B cell (primary cell): ENCODE measurements around the gene HAO1. TPM values are rescaled to one million over a fixed set of nuclear protein-coding genes. Genes with fewer than 3 reads are reported as not detected.

Source experiments
- ATAC-seq: fragments of 200-7000 bp; cut with Tn5 transposase; one replicate; pipeline ENCODE4 v1.10.0; 2021; ENCODE audit warnings: low read depth, mild to moderate bottlenecking, moderate number of reproducible peaks, moderate library complexity
- CTCF ChIA-PET: fragments of 350-600 bp; sonication (Branson Sonifier 250); formaldehyde crosslinking; loops from one replicate; lab custom pipeline; 2021; ENCODE audit warnings: antibody characterized with exemption, inconsistent platforms; lab: Charles Lee
- POLR2A ChIA-PET: fragments of 350-600 bp; sonication (Branson Sonifier 250); formaldehyde crosslinking; loops from one replicate; lab custom pipeline; 2021; ENCODE audit warnings: antibody characterized with exemption; lab: Charles Lee
- DNase-seq: peaks from one replicate; pipeline ENCODE4 v3.0.0; 2013
- H2AFZ ChIP-seq: 2 replicates; pipeline ENCODE4 v1.6.1; 2012; ENCODE audit warnings: mild to moderate bottlenecking, low read depth, low read length; ENCODE audit not compliant: insufficient read depth, poor library complexity, severe bottlenecking
- H3K27ac ChIP-seq, 2 donors: 1 replicate in 1 of 2; 2 replicates in 1 of 2; pipeline ENCODE4 v1.5.1; 2012 to 2013; ENCODE audit warnings: low read length in 2 of 2, mild to moderate bottlenecking in 2 of 2, moderate library complexity in 1 of 2
- H3K27me3 ChIP-seq, 4 experiments: fragments of 200-600 bp in 1 of 4; sonication (generic) in 1 of 4; replicated peaks in 1 of 4; 1 replicate in 2 of 4; 2 replicates in 2 of 4; pipeline versions ENCODE4 v1.6.1 to v1.7.0; 2013 to 2016; ENCODE audit warnings: low read length in 3 of 4, mild to moderate bottlenecking in 2 of 4, mixed read lengths in 1 of 4, moderate library complexity in 1 of 4; ENCODE audit not compliant: insufficient read depth in 4 of 4, control insufficient read depth in 3 of 4; ENCODE audit errors: control extremely low read depth in 1 of 4
- H3K36me3 ChIP-seq, 2 experiments: replicated peaks in 1 of 2; 1 replicate in 1 of 2; 2 replicates in 1 of 2; pipeline versions ENCODE4 v1.6.1 to v1.7.1; 2013; ENCODE audit warnings: low read length in 1 of 2; ENCODE audit not compliant: insufficient read depth in 2 of 2, control insufficient read depth in 1 of 2; ENCODE audit errors: control extremely low read depth in 1 of 2, extremely low read depth in 1 of 2
- H3K4me1 ChIP-seq, 2 donors: fragments of 200-600 bp in 1 of 2; sonication (generic) in 1 of 2; 1 replicate in 1 of 2; 2 replicates in 1 of 2; pipeline versions ENCODE4 v1.5.1 to v1.6.1; 2013 to 2017; ENCODE audit warnings: low read length in 2 of 2; ENCODE audit not compliant: control insufficient read depth in 2 of 2, insufficient read depth in 2 of 2
- H3K4me2 ChIP-seq: replicated peaks from 2 replicates; pipeline ENCODE3; 2012; ENCODE audit warnings: mild to moderate bottlenecking, low read depth, low read length; ENCODE audit not compliant: poor library complexity, severe bottlenecking
- H3K4me3 ChIP-seq, 5 experiments: fragments of 200-600 bp in 1 of 5; sonication (generic) in 1 of 5; 1 replicate in 3 of 5; 2 replicates in 2 of 5; pipeline versions ENCODE4 v1.5.1 to v1.7.0; 2011 to 2016; ENCODE audit warnings: low read length in 4 of 5, mild to moderate bottlenecking in 4 of 5, low read depth in 2 of 5, control low read depth in 1 of 5, moderate library complexity in 1 of 5; ENCODE audit not compliant: insufficient read depth in 1 of 5; ENCODE audit errors: control extremely low read depth in 1 of 5, extremely low read depth in 1 of 5
- H3K79me2 ChIP-seq: fragments of 200-600 bp; sonication (generic); one replicate; pipeline ENCODE4 v1.6.0; 2016; ENCODE audit warnings: low read length; ENCODE audit not compliant: control insufficient read depth, insufficient read depth
- H3K9ac ChIP-seq: fragments of 200-600 bp; sonication (generic); 2 replicates; pipeline ENCODE4 v1.6.1; 2017; ENCODE audit warnings: mild to moderate bottlenecking, low read length, moderate library complexity
- H3K9me3 ChIP-seq, 3 donors: one replicate each; pipeline versions ENCODE4 v1.6.1 to v1.7.1; 2013; ENCODE audit warnings: low read length in 2 of 3; ENCODE audit not compliant: control insufficient read depth in 2 of 3, insufficient read depth in 1 of 3; ENCODE audit errors: control extremely low read depth in 1 of 3
- H4K20me1 ChIP-seq: 2 replicates; pipeline ENCODE4 v1.6.0; 2012; ENCODE audit warnings: mild to moderate bottlenecking, low read length; ENCODE audit not compliant: insufficient read depth, control insufficient read depth, poor library complexity, severe bottlenecking
- H3K27ac Mint-ChIP-seq: one replicate; pipeline ENCODE4 v1.8.0; 2021; ENCODE audit warnings: mixed read lengths
- H3K27me3 Mint-ChIP-seq: one replicate; pipeline ENCODE4 v1.8.0; 2021; ENCODE audit warnings: mixed read lengths
- H3K4me1 Mint-ChIP-seq: one replicate; pipeline ENCODE4 v1.8.0; 2021; ENCODE audit warnings: mixed read lengths
- H3K4me3 Mint-ChIP-seq: one replicate; pipeline ENCODE4 v1.8.0; 2021; ENCODE audit warnings: mixed read lengths
- H3K9me3 Mint-ChIP-seq: one replicate; pipeline ENCODE4 v1.8.0; 2022; ENCODE audit warnings: mixed read lengths; ENCODE audit not compliant: insufficient read depth
- EZH2 ChIP-seq: IDR thresholded peaks from 2 replicates; pipeline ENCODE4 v1.6.1; 2012; ENCODE audit warnings: borderline replicate concordance, low read depth, mild to moderate bottlenecking, moderate library complexity, low read length; ENCODE audit not compliant: insufficient read depth, poor library complexity, severe bottlenecking
- WGBS: methylation state at CpG from one replicate; pipeline ENCODE4 v1.1.5; 2013; ENCODE audit warnings: missing lambda C conversion rate; ENCODE audit not compliant: insufficient coverage; 5-methylcytosine and 5-hydroxymethylcytosine counted together
- intact Hi-C: fragments of 100-400 bp; cut with micrococcal nuclease; formaldehyde crosslinking; loops from one replicate; pipeline ENCODE4 v1.10.0; 2022
- polyA plus RNA-seq: library from polyadenylated mRNA; depleted of rRNA; stranded (reverse); fragments of >200 nt; gene quantifications from 2 replicates; pipeline ENCODE4 v1.2.3, GENCODE V29; 2012
- total RNA-seq, 2 donors: library from RNA; stranded (reverse); fragments of 120-200 nt in 1 of 2; gene quantifications; 1 replicate in 1 of 2; 2 replicates in 1 of 2; pipeline versions ENCODE4 v1.2.3 to v1.2.4, GENCODE V29; 2013 to 2022
- TF ChIP-seq, protein P1 (sequence below): fragments of 200-600 bp; IDR thresholded peaks from one replicate; pipeline ENCODE4 v1.8.0; 2022; ENCODE audit warnings: antibody characterized with exemption, mild to moderate bottlenecking

The HAO1 gene
- total and polyA plus RNA-seq, 2 donors (not counting 1 experiment from before 2014, with no cell fraction given) = not detected

DNA sequence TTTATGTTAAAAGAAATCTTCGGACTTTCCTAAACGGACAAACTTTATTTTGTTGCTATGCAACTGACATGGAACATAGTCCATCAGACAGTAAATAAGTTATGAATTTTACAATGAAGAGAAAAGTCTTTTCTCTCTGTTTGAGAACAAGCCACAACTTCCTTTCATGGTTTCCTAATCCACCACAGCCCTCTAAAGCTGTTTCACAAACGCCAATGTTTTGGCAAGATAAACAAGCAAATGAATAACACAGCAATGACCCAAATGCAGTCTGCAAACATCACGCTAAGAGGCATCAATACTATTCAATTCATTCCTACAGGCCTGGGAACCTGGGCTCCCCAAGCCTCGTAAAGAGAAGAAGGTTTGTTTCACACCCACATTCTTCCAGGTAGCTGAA, 60.4 kb downstream of the HAO1 start:
- H4K20me1 ChIP-seq = no peaks in the 10 kb centered on the region
- no peaks in the 10 kb centered on the region for H3K4me1 ChIP-seq
- H3K27me3 ChIP-seq = no peaks in the 10 kb centered on the region
- H3K27ac Mint-ChIP-seq = no peak overlapping the region
- H3K9ac ChIP-seq = no peak overlapping the region
- ChIA-PET CTCF (no interaction called here), POLR2A (no interaction called here)
- no peak overlapping the region for H3K27ac ChIP-seq
- H2AFZ ChIP-seq = no peak overlapping the region
- no peak for ATAC-seq
- no peak for TF ChIP-seq EZH2
- TF ChIP-seq, protein P1, sequence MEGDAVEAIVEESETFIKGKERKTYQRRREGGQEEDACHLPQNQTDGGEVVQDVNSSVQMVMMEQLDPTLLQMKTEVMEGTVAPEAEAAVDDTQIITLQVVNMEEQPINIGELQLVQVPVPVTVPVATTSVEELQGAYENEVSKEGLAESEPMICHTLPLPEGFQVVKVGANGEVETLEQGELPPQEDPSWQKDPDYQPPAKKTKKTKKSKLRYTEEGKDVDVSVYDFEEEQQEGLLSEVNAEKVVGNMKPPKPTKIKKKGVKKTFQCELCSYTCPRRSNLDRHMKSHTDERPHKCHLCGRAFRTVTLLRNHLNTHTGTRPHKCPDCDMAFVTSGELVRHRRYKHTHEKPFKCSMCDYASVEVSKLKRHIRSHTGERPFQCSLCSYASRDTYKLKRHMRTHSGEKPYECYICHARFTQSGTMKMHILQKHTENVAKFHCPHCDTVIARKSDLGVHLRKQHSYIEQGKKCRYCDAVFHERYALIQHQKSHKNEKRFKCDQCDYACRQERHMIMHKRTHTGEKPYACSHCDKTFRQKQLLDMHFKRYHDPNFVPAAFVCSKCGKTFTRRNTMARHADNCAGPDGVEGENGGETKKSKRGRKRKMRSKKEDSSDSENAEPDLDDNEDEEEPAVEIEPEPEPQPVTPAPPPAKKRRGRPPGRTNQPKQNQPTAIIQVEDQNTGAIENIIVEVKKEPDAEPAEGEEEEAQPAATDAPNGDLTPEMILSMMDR = no peak
- no peak overlapping the region for H3K4me3 ChIP-seq
- no peak overlapping the region for H3K4me3 Mint-ChIP-seq
- H3K9me3 Mint-ChIP-seq = no peaks in the 10 kb centered on the region
- intact Hi-C loops = no loop called here
- H3K4me1 Mint-ChIP-seq = no peaks in the 10 kb centered on the region
- H3K4me2 ChIP-seq = no peak overlapping the region
- H3K79me2 ChIP-seq = no peaks in the 10 kb centered on the region
- no peak for DNase-seq
- no peaks in the 10 kb centered on the region for H3K9me3 ChIP-seq
- H3K27me3 Mint-ChIP-seq = peaks cover 4% of the 10 kb centered on the region
- no peaks in the 10 kb centered on the region for H3K36me3 ChIP-seq
- WGBS = 0% methylated on average over 1 of the region's 5 CpGs

DNA sequence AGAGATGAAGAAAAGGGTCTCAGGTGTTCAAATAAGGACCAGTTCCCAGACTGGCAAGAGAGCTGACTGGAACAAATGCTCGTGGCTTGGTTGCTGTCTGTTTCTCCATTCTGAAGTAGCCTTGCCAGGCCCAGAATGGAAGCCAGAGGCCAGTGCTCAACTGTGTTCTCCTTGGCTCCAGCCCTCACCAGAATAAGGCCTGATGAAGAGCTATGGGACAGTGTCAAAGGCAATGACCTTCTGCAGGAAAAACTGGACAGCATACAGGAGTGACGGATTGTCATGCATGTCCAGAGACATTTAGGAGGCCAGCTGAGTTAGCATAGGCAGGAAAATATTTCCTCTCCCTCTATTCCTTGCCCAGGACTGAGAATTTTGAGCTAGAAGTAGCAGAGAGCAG, 72.2 kb downstream of the HAO1 start:
- ChIA-PET CTCF (no interaction called here), POLR2A (no interaction called here)
- ATAC-seq (no peak), DNase-seq (no peak)
- Histone ChIP-seq H3K9me3 (no peaks in the 10 kb centered on the region), H2AFZ (no peak overlapping the region), H3K79me2 (no peaks in the 10 kb centered on the region), H3K27ac (no peak overlapping the region), H3K36me3 (no peaks in the 10 kb centered on the region), H3K4me2 (no peak overlapping the region), H3K4me1 (no peaks in the 10 kb centered on the region), H3K9ac (no peak overlapping the region), H4K20me1 (no peaks in the 10 kb centered on the region), H3K4me3 (no peak overlapping the region), H3K27me3 (no peaks in the 10 kb centered on the region)
- H3K27ac Mint-ChIP-seq = no peak overlapping the region
- 86% methylated on average over 2 of the region's 2 CpGs for WGBS
- H3K4me3 Mint-ChIP-seq = no peak overlapping the region
- TF ChIP-seq, protein P1 = no peak
- no peak for TF ChIP-seq EZH2
- no peaks in the 10 kb centered on the region for H3K4me1 Mint-ChIP-seq
- H3K27me3 Mint-ChIP-seq = no peaks in the 10 kb centered on the region
- H3K9me3 Mint-ChIP-seq = no peaks in the 10 kb centered on the region
- intact Hi-C loops = no loop called here
